IgD-negative memory B cell (primary cell): ENCODE measurements around the gene PLEKHO1. TPM values are rescaled to one million over a fixed set of nuclear protein-coding genes. Genes with fewer than 3 reads are reported as not detected.
"Not testable (repeated sequence)": the region's sequence is repeated elsewhere in the genome, so short reads cannot be mapped to it uniquely, and the experiment has no call there.

Source experiments
- H3K27ac Mint-ChIP-seq, 3 donors: one replicate each; pipeline ENCODE4 v1.8.0; 2020 to 2022; ENCODE audit warnings: mild to moderate bottlenecking in 3 of 3, mixed read lengths in 3 of 3, moderate library complexity in 1 of 3
- H3K27me3 Mint-ChIP-seq: one replicate; pipeline ENCODE4 v1.8.0; 2021; ENCODE audit warnings: mixed read lengths
- H3K36me3 Mint-ChIP-seq: one replicate; pipeline ENCODE4 v1.8.0; 2020; ENCODE audit warnings: mild to moderate bottlenecking, mixed read lengths
- H3K4me1 Mint-ChIP-seq, 3 donors: one replicate each; pipeline ENCODE4 v1.8.0; 2020 to 2022; ENCODE audit warnings: mixed read lengths in 3 of 3, mild to moderate bottlenecking in 1 of 3
- H3K4me3 Mint-ChIP-seq, 4 donors: one replicate each; pipeline ENCODE4 v1.8.0; 2020 to 2022; ENCODE audit warnings: mild to moderate bottlenecking in 4 of 4, mixed read lengths in 4 of 4, moderate library complexity in 3 of 4
- H3K9me3 Mint-ChIP-seq, 3 donors: one replicate each; pipeline ENCODE4 v1.8.0; 2020 to 2021; ENCODE audit warnings: mixed read lengths in 3 of 3, mild to moderate bottlenecking in 1 of 3
- polyA plus RNA-seq: library from polyadenylated mRNA; unstranded; fragments of 300-500 nt; fragmentation: Illumina TruSeq; gene quantifications from one replicate; pipeline ENCODE4 v1.2.3, GENCODE V29; 2021

PLEKHO1 gene
- polyA plus RNA-seq, 1 donor from 2014 or later, result 102 TPM

DNA sequence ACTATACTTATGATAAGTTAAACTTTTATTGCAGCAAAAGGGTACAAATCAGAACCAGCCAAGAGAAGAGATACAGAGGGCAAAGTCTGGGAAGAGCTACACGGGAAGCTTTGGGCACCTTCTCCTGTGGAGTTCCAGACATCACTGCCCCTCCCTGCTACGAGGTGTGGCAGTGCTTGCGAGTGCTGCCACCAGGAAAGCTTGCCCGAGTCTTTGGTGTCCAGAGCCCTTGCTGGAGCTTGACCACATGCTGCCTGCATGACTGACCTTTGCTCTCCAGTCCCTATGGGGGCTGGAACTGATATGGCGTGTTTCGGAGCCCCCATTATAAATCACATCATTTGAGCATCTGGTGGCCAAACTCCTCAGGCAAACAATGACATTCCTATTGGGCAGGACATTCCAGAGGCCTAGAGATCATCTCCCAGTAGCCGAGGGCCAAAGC lies 23.4 kb downstream of the PLEKHO1 start:
- peaks cover 0 to 7% (median 3%) of the 10 kb centered on the region in 3 donors for H3K4me1 Mint-ChIP-seq
- peaks cover 2% of the 10 kb centered on the region for H3K27me3 Mint-ChIP-seq
- H3K36me3 Mint-ChIP-seq, result peaks cover 5% of the 10 kb centered on the region
- H3K27ac Mint-ChIP-seq, result no peak overlapping the region
- no peaks in the 10 kb centered on the region for H3K9me3 Mint-ChIP-seq
- H3K4me3 Mint-ChIP-seq, result no peak overlapping the region

DNA sequence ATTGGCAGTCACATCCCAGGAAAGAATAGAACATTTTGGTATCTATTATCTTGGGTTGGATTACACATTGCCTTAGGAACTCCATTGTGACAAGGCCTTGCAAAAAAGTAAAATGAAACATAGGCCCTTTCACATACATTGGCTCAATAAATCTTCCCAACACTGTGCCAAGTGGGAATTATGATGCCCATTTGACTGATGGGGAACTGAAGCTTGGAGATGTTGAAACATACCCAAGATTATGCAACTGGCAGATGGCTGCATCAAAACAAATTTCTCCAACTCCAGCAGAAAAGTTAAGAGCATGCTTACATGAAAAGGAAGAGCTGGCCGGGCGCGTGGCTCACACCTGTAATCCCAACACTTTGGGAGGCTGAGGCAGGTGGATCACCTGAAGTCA lies 26.9 kb downstream of the PLEKHO1 start:
- Mint-ChIP-seq H3K27ac (no peak overlapping the region), H3K9me3 (no peaks in the 10 kb centered on the region), H3K4me1 (peaks cover 0 to 2% (median 0%) of the 10 kb centered on the region in 3 donors), H3K4me3 (no peak overlapping the region), H3K27me3 (no peaks in the 10 kb centered on the region), H3K36me3 (peaks cover 3% of the 10 kb centered on the region)

DNA sequence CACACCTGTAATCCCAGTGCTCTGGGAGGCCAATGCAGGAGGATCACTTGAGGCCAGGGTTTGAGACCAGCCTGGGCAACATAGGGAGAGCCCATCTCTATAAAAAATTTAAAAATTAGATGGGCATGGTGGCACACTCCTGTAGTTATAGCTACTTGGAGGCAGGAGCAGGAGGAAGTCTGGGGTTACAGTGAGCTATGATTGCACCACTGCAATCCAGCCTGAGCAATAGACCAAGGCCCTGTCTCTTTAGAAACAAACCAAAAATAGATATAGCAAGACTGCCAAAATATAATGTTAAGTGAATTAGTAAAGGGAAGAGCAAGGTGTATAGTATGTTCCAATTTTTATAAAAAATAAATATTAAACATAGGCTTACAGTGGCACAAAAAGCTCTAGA lies 28.8 kb downstream of the PLEKHO1 start:
- Mint-ChIP-seq H3K27me3 (no peaks in the 10 kb centered on the region), H3K4me1 (no peaks in the 10 kb centered on the region), H3K36me3 (peaks cover 2% of the 10 kb centered on the region), H3K4me3 (no peak overlapping the region), H3K27ac (no peak overlapping the region), H3K9me3 (no peaks in the 10 kb centered on the region)

DNA sequence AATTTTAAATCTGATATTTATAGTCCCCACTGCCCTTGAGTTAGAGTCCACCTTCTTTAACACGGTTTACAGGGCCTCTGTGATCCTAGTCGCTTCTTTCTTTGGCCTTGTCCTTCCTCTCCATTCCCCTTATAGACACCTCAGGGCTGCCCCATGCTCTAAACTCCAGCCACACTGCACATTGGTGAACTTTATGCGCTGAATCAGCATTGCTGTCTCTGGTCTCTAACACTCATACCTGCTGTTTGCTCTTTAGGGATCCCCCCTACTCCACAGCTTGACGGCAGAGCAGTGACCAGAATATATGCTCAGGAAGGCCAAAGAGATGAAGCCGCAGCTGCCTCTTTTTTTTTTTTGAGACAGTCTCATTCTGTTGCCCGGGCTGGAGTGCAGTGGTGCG lies 30.2 kb downstream of the PLEKHO1 start:
- Mint-ChIP-seq H3K4me3 (no peak overlapping the region), H3K27me3 (no peaks in the 10 kb centered on the region), H3K36me3 (peaks cover 2% of the 10 kb centered on the region), H3K9me3 (no peaks in the 10 kb centered on the region), H3K27ac (no peak overlapping the region), H3K4me1 (no peaks in the 10 kb centered on the region)

DNA sequence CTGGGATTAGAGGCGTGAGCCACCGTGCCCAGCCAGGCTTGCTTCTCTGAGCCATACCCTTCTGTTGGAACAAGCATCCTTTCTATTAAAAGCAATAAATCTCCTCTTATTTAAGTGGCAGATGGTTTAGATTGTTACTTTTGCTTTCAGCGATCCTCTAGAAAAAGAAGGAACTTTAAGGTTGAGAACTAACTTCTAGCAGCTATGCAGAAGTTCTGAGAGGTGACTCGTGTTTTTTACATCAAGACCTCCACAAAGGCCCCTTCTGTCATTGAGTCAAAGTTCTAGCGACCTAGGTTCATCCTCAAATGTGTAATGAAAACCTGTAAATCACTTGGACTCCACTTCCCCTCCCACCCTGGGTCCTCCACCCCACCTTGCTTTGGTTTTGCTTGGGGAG lies 30.8 kb downstream of the PLEKHO1 start:
- H3K4me1 Mint-ChIP-seq, result no peaks in the 10 kb centered on the region
- no peaks in the 10 kb centered on the region for H3K27me3 Mint-ChIP-seq
- no peaks in the 10 kb centered on the region for H3K9me3 Mint-ChIP-seq
- no peak overlapping the region for H3K27ac Mint-ChIP-seq
- no peak overlapping the region for H3K4me3 Mint-ChIP-seq
- peaks cover 2% of the 10 kb centered on the region for H3K36me3 Mint-ChIP-seq

DNA sequence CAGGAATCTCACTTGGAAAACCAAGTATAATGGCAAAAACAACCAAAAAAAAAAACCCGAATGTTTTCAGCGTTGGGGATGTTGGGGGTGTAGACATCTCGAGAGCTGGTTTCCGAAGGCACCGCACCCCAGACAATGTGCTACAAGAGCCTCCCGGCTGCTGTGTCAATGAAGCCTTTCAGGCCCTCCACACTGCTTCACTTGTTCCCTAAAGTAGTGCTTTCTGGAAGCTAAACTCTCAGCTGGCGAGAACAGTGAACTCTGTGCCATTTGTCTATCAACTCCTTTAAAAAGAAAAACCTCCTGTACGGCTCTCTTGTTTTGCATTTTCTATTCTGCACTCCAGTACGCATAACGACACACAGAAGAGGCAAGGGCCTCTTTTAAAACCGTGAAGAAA lies 32.5 kb downstream of the PLEKHO1 start:
- Mint-ChIP-seq H3K36me3 (no peaks in the 10 kb centered on the region), H3K9me3 (no peaks in the 10 kb centered on the region), H3K27me3 (no peaks in the 10 kb centered on the region), H3K4me3 (no peak overlapping the region), H3K27ac (no peak overlapping the region), H3K4me1 (peaks cover 4 to 6% (median 5%) of the 10 kb centered on the region in 3 donors)

DNA sequence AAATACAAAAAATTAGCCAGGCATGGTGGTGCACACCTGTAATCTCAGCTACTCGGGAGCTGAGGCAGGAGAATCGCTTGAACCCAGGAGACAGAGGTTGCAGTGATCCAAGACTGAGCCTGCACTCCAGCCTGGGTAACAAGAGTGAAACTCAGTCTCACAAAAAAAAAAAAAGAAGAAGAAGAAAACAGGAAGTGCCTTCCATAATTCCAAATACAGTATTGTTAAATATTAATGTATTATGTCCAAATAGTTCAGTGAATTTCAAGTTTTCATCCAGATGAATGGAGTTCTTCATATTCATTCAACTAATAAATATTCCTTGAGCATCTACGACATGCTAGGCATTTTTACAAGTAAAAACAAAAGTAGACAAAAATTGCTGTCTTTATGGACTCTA lies 33.3 kb downstream of the PLEKHO1 start:
- Mint-ChIP-seq H3K4me3 (no peak overlapping the region), H3K36me3 (no peaks in the 10 kb centered on the region), H3K9me3 (no peaks in the 10 kb centered on the region), H3K27ac (no peak overlapping the region), H3K4me1 (peaks cover 6 to 10% (median 8%) of the 10 kb centered on the region in 3 donors), H3K27me3 (no peaks in the 10 kb centered on the region)

DNA sequence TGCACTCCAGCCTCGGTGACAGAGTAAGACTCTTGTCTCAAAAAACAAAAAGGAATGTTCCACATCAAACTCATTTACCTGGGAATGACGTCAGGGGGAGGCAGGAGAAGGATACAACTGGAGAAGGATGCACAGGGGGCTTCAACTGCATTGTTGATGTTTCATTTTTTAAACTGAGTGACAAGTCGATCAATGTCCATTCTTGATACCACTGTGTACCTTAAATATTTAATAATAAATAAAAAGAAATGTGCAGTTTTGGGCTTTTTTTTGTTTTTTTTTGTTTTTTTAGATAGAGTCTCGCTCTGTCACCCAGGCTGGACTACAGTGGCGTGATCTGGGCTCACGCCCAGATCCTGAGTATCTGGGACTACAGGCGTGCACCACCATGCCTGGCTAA lies 35.8 kb downstream of the PLEKHO1 start:
- peak overlapping the region in 1 of 3 donors; percentile 66 for H3K27ac Mint-ChIP-seq
- H3K4me3 Mint-ChIP-seq, result peak overlapping the region in 1 of 4 donors; percentile 48
- H3K4me1 Mint-ChIP-seq, result peaks cover 6 to 10% (median 8%) of the 10 kb centered on the region in 3 donors
- no peaks in the 10 kb centered on the region for H3K9me3 Mint-ChIP-seq
- no peaks in the 10 kb centered on the region for H3K27me3 Mint-ChIP-seq
- H3K36me3 Mint-ChIP-seq, result peaks cover 1% of the 10 kb centered on the region

DNA sequence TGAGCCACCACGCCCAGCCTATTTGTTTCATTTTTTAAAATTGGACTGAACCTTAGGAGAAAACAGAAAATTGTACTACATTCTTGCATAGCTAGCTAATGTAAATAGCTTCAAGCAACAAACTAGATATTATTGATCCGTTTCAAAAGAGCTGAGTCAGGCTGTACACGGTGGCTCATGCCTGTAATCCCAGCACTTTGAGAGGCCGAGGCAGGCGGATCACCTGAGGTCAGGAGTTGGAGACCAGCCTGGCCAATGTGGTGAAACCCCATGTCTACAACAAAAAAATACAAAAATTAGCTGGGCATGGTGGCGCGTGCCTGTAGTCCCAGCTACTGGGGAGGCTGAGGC lies 36.7 kb downstream of the PLEKHO1 start:
- H3K4me3 Mint-ChIP-seq, result peak overlapping the region in 1 of 4 donors; percentile 87
- not testable (repeated sequence) for H3K9me3 Mint-ChIP-seq, H3K27me3 Mint-ChIP-seq, H3K36me3 Mint-ChIP-seq, H3K4me1 Mint-ChIP-seq
- peak overlapping the region in 2 of 3 donors; percentile 78 to 84 for H3K27ac Mint-ChIP-seq

DNA sequence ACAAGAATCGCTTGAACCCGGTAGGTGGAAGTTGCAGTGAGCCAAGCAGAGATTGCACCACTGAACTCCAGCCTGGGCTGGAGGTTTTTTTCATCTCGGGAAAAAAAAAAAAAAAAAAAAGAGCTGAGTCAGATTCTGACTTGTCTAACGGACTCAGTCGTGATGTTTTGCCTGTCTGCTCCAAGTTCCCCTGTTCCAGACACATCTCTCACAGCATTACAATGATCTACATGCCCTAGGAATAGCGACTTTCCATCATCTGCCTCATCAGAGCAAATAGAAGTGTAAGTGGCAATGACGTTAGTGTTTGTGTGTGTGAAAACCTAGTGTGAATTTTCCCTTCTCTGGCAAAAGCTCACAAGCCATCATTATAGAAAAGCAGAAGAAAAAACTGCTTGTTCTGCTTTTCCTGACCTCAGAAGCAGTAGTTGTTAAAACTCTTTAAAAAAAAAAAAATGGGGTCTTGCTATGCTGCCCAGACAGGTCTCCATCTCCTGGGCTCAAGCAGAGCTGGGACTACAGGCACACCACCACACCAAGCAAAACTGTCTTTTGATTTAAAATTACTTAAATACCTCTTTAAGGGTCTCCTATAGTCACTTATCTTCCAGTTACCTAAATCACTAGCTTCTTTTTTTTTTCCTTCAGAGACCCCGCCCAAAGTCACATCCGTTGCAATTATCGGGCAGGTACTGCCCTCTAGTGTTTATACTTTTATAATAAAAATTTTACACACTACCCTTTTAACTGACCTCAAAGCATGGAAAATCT lies 37.3 kb downstream of the PLEKHO1 start:
- peak overlapping the region; percentile 22 to 87 (median 48) for H3K4me3 Mint-ChIP-seq
- H3K27ac Mint-ChIP-seq, result peak overlapping the region; percentile 63 to 84 (median 78)
- peaks cover 1% of the 10 kb centered on the region for H3K36me3 Mint-ChIP-seq
- no peaks in the 10 kb centered on the region for H3K27me3 Mint-ChIP-seq
- no peaks in the 10 kb centered on the region for H3K9me3 Mint-ChIP-seq
- H3K4me1 Mint-ChIP-seq, result peaks cover 6 to 10% (median 8%) of the 10 kb centered on the region in 3 donors

DNA sequence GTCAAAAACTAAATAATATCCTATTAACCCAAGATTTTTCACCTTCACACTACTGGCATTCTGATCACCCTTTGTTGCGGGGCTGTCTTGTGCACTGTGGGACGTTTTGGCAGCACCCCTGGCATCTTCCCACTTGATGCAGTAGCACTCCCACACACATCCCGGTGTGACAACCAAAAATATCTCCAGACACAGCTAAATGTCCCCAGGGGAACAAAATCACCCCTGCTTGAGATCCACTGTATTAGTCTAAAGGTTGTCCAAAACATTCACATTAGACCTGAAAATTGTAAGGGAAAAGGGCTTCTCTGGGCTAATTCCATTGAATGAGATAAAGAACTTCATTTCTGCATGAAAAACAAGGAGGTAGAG lies 37.8 kb downstream of the PLEKHO1 start:
- Mint-ChIP-seq H3K9me3 (no peaks in the 10 kb centered on the region), H3K4me1 (peaks cover 6 to 10% (median 8%) of the 10 kb centered on the region in 3 donors), H3K27ac (peak overlapping the region in 2 of 3 donors; percentile 78 to 84), H3K27me3 (no peaks in the 10 kb centered on the region), H3K36me3 (peaks cover 1% of the 10 kb centered on the region), H3K4me3 (peak overlapping the region in 2 of 4 donors; percentile 22 to 63)

DNA sequence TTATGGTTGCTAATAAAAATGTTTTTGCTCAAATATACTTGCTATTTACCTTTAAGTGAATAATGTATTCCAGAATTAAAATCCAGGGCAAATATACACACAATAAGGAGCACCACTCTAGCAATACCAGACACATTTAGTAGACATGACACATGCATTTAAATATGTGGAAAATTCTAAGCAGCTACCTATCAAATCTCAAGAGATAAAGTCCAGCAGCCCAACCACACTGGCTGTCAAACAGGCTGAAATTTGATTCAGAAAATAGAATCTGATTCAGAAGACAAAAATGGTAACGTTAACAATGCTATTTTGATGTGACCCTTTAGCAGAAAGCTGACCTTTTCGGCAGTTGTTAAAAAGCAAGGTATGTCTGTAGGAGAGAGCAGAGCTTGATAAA lies 42.3 kb downstream of the PLEKHO1 start:
- H3K27me3 Mint-ChIP-seq, result peaks cover 1% of the 10 kb centered on the region
- H3K4me3 Mint-ChIP-seq, result no peak overlapping the region
- peaks cover 4 to 6% (median 6%) of the 10 kb centered on the region in 3 donors for H3K4me1 Mint-ChIP-seq
- H3K36me3 Mint-ChIP-seq, result peaks cover 3% of the 10 kb centered on the region
- H3K27ac Mint-ChIP-seq, result no peak overlapping the region
- no peaks in the 10 kb centered on the region for H3K9me3 Mint-ChIP-seq

DNA sequence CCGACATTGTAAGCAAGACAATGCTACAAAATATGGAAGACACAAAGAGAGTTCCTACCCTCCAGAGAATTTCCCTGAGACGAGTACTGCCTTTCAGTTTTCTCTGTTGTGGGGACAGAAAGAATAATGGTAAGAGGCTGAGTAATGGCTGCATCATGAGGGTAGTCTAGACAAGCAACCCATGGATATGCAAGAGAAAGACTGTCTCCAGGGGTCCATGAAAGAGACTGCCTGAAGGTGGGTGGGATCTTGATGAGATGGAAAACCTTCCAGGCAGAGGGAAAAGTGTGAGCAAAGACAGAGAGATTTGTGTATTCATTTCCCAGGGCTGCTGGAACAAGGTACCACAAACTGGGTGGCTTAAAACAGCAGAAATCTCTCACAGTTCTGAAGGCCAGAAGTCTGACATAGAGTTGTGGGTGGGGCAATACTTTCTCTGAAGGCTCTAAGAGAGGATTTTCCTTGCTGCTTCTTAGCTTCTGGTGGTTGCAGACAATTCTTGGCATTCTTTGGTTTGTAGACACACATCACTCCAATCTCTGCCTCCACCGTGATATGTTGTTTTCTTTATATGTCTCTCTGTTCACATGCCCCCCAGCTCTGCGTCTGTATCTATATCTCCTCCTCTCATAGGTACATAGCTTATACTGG lies 44.8 kb downstream of the PLEKHO1 start:
- peaks cover 3% of the 10 kb centered on the region for H3K36me3 Mint-ChIP-seq

DNA sequence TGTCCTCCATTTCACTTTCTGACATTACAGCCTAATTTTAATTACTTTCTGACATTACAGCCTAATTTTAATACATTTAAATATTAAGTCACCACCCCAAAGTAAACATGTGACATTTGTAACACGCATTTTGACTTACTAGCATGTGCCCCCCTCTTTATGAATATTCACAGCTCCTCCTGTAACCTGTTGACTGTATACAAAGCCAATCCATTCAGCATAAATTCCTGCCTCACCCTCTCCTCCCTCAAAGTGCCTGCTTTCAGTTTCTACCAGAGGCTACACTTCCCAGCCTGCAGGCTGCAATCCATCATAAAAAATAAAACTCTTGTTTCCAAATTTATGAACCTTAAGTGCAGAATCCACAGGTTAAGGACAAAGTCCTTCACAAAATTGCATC lies 46.7 kb downstream of the PLEKHO1 start:
- H3K4me3 Mint-ChIP-seq, result peak overlapping the region in 1 of 4 donors; percentile 41
- H3K27me3 Mint-ChIP-seq, result peaks cover 1% of the 10 kb centered on the region
- no peak overlapping the region for H3K27ac Mint-ChIP-seq
- no peaks in the 10 kb centered on the region for H3K4me1 Mint-ChIP-seq
- H3K9me3 Mint-ChIP-seq, result no peaks in the 10 kb centered on the region
- H3K36me3 Mint-ChIP-seq, result peaks cover 2% of the 10 kb centered on the region

More for the DNA sequence above, 44.8 kb downstream of the PLEKHO1 start:
- Mint-ChIP-seq H3K9me3 (no peaks in the 10 kb centered on the region), H3K27ac (no peak overlapping the region), H3K4me3 (no peak overlapping the region), H3K27me3 (peaks cover 1% of the 10 kb centered on the region), H3K4me1 (no peaks in the 10 kb centered on the region)

DNA sequence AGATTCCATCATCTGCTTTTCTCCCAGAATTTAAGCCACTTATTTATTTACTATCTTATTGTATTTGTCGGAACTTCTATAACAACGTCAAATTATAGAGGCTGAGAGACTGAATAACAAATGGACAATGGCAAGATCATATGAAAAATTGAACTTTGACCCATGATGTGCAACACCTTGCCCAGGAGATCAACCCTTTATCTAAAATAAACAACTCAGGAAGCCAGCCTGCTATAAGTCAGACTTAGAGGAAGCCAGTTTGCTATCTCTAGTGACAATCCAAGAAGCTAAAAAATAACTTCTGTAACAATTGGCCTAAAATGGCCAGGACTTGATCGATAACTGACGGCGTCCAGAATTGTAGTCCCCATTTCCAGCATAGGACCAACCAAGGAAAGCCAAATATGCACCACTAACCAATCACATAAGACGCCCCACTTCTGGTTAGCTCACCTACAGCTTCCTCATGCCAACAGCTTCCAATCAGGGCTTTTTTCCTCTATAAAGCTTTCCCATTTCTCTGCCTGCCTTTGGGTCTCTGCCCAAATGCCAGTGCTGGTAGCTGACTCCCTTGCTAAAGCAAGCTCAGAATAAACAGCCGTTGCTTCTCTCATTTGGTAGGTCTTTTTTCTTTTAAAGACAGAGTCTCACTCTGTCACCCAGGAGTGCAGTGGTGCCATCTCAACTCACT lies 57.7 kb downstream of the PLEKHO1 start:
- H3K36me3 Mint-ChIP-seq, result no peaks in the 10 kb centered on the region
- H3K9me3 Mint-ChIP-seq, result no peaks in the 10 kb centered on the region
- no peak overlapping the region for H3K4me3 Mint-ChIP-seq

More for the DNA sequence above, 57.7 kb downstream of the PLEKHO1 start:
- no peak overlapping the region for H3K27ac Mint-ChIP-seq
- H3K4me1 Mint-ChIP-seq, result no peaks in the 10 kb centered on the region
- peaks cover 3% of the 10 kb centered on the region for H3K27me3 Mint-ChIP-seq
